Suprapubic skin (tissue), 3 donors: ENCODE results near the gene SAG.

Experiments
- CTCF ChIP-seq, 2 donors: fragments of 200-600 bp in 1 of 2; fragments of 450-650 bp in 1 of 2; sonication (generic) in 1 of 2; IDR thresholded peaks; one replicate each; pipeline ENCODE4 v1.5.1; 2016 to 2019; ENCODE audit warnings: antibody characterized with exemption in 2 of 2, mild to moderate bottlenecking in 1 of 2, moderate library complexity in 1 of 2
- POLR2A ChIP-seq, 2 donors: fragments of 450-650 bp; IDR thresholded peaks; one replicate each; pipeline ENCODE4 v1.6.1; 2017; ENCODE audit warnings: antibody characterized with exemption in 2 of 2, mild to moderate bottlenecking in 2 of 2, moderate library complexity in 2 of 2

GRCh38 chr2:233329489-233330135, 22.0 kb downstream of the SAG start:
- TF ChIP-seq CTCF (IDR thresholded peaks at IDR 0.05) (no peak), POLR2A (IDR thresholded peaks at IDR 0.05) (no peak)
